Inflammatory macrophage (primary cell): ENCODE results near the gene BEGAIN.
"Not testable (repeated sequence)": the region's sequence is repeated elsewhere in the genome, so short reads cannot be mapped to it uniquely, and the experiment has no call there.

Source experiments
- DNase-seq, 2 donors: peaks; one replicate each; pipeline ENCODE4 v3.0.0-alpha.2; 2020 to 2022

BEGAIN gene

GRCh38 chr14:100535287-100536120 is 51.7 kb downstream of the BEGAIN start:
- DNase-seq: no peak

- DNase-seq: no peak
These were observed 52.5 kb downstream of the BEGAIN start for GRCh38 chr14:100534528-100535286.

- DNase-seq: peak; percentile 48 to 59
These were observed 53.3 kb downstream of the BEGAIN start for GRCh38 chr14:100533656-100534485.

- DNase-seq: peak; percentile 30 to 47
These were observed 54.1 kb downstream of the BEGAIN start for GRCh38 chr14:100532906-100533655.

- no peak for DNase-seq
These were observed 54.9 kb downstream of the BEGAIN start for GRCh38 chr14:100532154-100532861.

- DNase-seq: no peak
These were observed 55.8 kb downstream of the BEGAIN start for GRCh38 chr14:100531152-100532121.

- no peak for DNase-seq
These were observed 56.7 kb downstream of the BEGAIN start for GRCh38 chr14:100530270-100531072.

- DNase-seq: no peak
These were observed 57.6 kb downstream of the BEGAIN start for GRCh38 chr14:100529561-100530031.

- DNase-seq: no peak
These were observed 58.2 kb downstream of the BEGAIN start for GRCh38 chr14:100528962-100529560.

- no peak for DNase-seq
These were observed 60.6 kb downstream of the BEGAIN start for GRCh38 chr14:100526632-100527031.

- no peak for DNase-seq
These were observed 61.2 kb downstream of the BEGAIN start for GRCh38 chr14:100526057-100526456.

GRCh38 chr14:100525615-100526014 is 61.6 kb downstream of the BEGAIN start:
- DNase-seq: no peak

- peak; percentile 39 to 47 for DNase-seq
These were observed 62.3 kb downstream of the BEGAIN start for GRCh38 chr14:100524933-100525243.

- no peak for DNase-seq
These were observed 62.8 kb downstream of the BEGAIN start for GRCh38 chr14:100524233-100524932.

GRCh38 chr14:100523843-100524169 is 63.4 kb downstream of the BEGAIN start:
- DNase-seq: no peak

- no peak for DNase-seq
These were observed 63.9 kb downstream of the BEGAIN start for GRCh38 chr14:100523131-100523842.

- no peak for DNase-seq
These were observed 64.6 kb downstream of the BEGAIN start for GRCh38 chr14:100522616-100523099.

GRCh38 chr14:100506053-100506452 is 81.2 kb downstream of the BEGAIN start:
- DNase-seq: not testable (repeated sequence)
